WTC11 (cell line): ENCODE measurements around the gene NEUROD2. TPM values are rescaled to one million over a fixed set of nuclear protein-coding genes. Genes with fewer than 3 reads are reported as not detected.

Experiments used
- ATAC-seq: fragments of 200-7000 bp; cut with Tn5 transposase; 2 replicates; pipeline ENCODE4 v1.10.0; 2021; ENCODE audit warnings: mild to moderate bottlenecking, moderate library complexity
- Bru-seq: library from RNA; stranded (reverse); fragments of 400-500 nt; gene quantifications from one replicate; lab custom pipeline; 2021; lab: Mats Ljungman, UMichigan
- CTCF ChIA-PET: fragments of 300-600 bp; sonication (Branson Sonifier 250); formaldehyde crosslinking; loops from one replicate; lab custom pipeline; 2021; ENCODE audit warnings: antibody characterized with exemption; lab: Charles Lee
- POLR2A ChIA-PET: fragments of 350-600 bp; sonication (Branson Sonifier 250); formaldehyde crosslinking; loops from one replicate; lab custom pipeline; 2021; ENCODE audit warnings: antibody characterized with exemption; lab: Charles Lee
- DNase-seq: peaks from one replicate; pipeline ENCODE4 v3.0.0; 2021; ENCODE audit warnings: low spot score
- H3K27ac Mint-ChIP-seq: 2 replicates; pipeline ENCODE4 v1.8.0; 2021; ENCODE audit warnings: mixed read lengths
- H3K27me3 Mint-ChIP-seq: 2 replicates; pipeline ENCODE4 v1.8.0; 2021; ENCODE audit warnings: low read depth, mild to moderate bottlenecking, moderate library complexity, mixed read lengths
- H3K36me3 Mint-ChIP-seq: 2 replicates; pipeline ENCODE4 v1.8.0; 2021; ENCODE audit warnings: mixed read lengths
- H3K4me1 Mint-ChIP-seq: 2 replicates; pipeline ENCODE4 v1.8.0; 2022; ENCODE audit warnings: mixed read lengths
- H3K4me3 Mint-ChIP-seq: 2 replicates; pipeline ENCODE4 v1.8.0; 2021; ENCODE audit warnings: mild to moderate bottlenecking, moderate library complexity, mixed read lengths
- H3K9me3 Mint-ChIP-seq: 2 replicates; pipeline ENCODE4 v1.8.0; 2021; ENCODE audit warnings: mixed read lengths
- AFF4 ChIP-seq: sonication (generic); formaldehyde crosslinking; IDR thresholded peaks from 2 replicates; pipeline ENCODE4 v1.8.1; 2023; ENCODE audit warnings: mild to moderate bottlenecking, missing genetic modification reagents, borderline replicate concordance
- ATF1 ChIP-seq: sonication (generic); formaldehyde crosslinking; IDR thresholded peaks from 2 replicates; pipeline ENCODE4 v1.8.1; 2023; ENCODE audit warnings: mild to moderate bottlenecking, moderate library complexity, missing genetic modification reagents
- ATF3 ChIP-seq: sonication (generic); formaldehyde crosslinking; conservative IDR thresholded peaks from 2 replicates; pipeline ENCODE4 v1.8.1; 2022; ENCODE audit warnings: mild to moderate bottlenecking, missing genetic modification reagents
- CREB1 ChIP-seq: sonication (generic); formaldehyde crosslinking; IDR thresholded peaks from 2 replicates; pipeline ENCODE4 v1.8.0; 2023; ENCODE audit warnings: mild to moderate bottlenecking, missing genetic modification reagents
- NFYB ChIP-seq: sonication (generic); formaldehyde crosslinking; conservative IDR thresholded peaks from 2 replicates; pipeline ENCODE4 v1.8.0; 2022; ENCODE audit warnings: low read depth, missing genetic modification reagents
- OVOL2 ChIP-seq: fragments of 250-450 bp; sonication (Bioruptor Pico); IDR thresholded peaks from 2 replicates; pipeline ENCODE4 v1.9.0; 2021; ENCODE audit warnings: mild to moderate bottlenecking, borderline replicate concordance
- PRDM15 ChIP-seq: sonication (generic); formaldehyde crosslinking; IDR thresholded peaks from 2 replicates; pipeline ENCODE4 v1.8.0; 2022; ENCODE audit warnings: missing genetic modification reagents
- RELA ChIP-seq: sonication (generic); formaldehyde crosslinking; IDR thresholded peaks from 2 replicates; pipeline ENCODE4 v1.8.1; 2022; ENCODE audit warnings: missing genetic modification reagents, mild to moderate bottlenecking, borderline replicate concordance
- SP1 ChIP-seq: sonication (generic); formaldehyde crosslinking; conservative IDR thresholded peaks from 2 replicates; pipeline ENCODE4 v1.8.1; 2022; ENCODE audit warnings: missing genetic modification reagents
- TEAD4 ChIP-seq: sonication (generic); formaldehyde crosslinking; IDR thresholded peaks from 2 replicates; pipeline ENCODE4 v1.8.0; 2022; ENCODE audit warnings: mild to moderate bottlenecking, missing genetic modification reagents
- TP53 ChIP-seq: sonication (generic); formaldehyde crosslinking; IDR thresholded peaks from 2 replicates; pipeline ENCODE4 v1.8.1; 2023; ENCODE audit warnings: mild to moderate bottlenecking, missing genetic modification reagents
- ZNF121 ChIP-seq: sonication (generic); formaldehyde crosslinking; IDR thresholded peaks from 2 replicates; pipeline ENCODE4 v1.8.0; 2023; ENCODE audit warnings: missing genetic modification reagents
- ZNF232 ChIP-seq: sonication (generic); formaldehyde crosslinking; IDR thresholded peaks from 2 replicates; pipeline ENCODE4 v1.8.0; 2022; ENCODE audit warnings: mild to moderate bottlenecking, missing genetic modification reagents
- ZNF281 ChIP-seq: sonication (generic); formaldehyde crosslinking; IDR thresholded peaks from 2 replicates; pipeline ENCODE4 v1.8.0; 2023; ENCODE audit warnings: mild to moderate bottlenecking, missing genetic modification reagents
- ZNF317 ChIP-seq: sonication (generic); formaldehyde crosslinking; IDR thresholded peaks from 2 replicates; pipeline ENCODE4 v1.8.1; 2023; ENCODE audit warnings: low read depth, mild to moderate bottlenecking, moderate library complexity, missing genetic modification reagents, borderline replicate concordance
- ZNF396 ChIP-seq: fragments of 250-450 bp; sonication (Bioruptor Pico); IDR thresholded peaks from 2 replicates; pipeline ENCODE4 v1.8.0; 2021; ENCODE audit warnings: mild to moderate bottlenecking, moderate library complexity, borderline replicate concordance
- ZNF512 ChIP-seq: sonication (generic); formaldehyde crosslinking; IDR thresholded peaks from 2 replicates; pipeline ENCODE4 v1.8.1; 2022; ENCODE audit warnings: missing genetic modification reagents, borderline replicate concordance
- long read RNA-seq, 3 experiments: library from RNA in 1 of 3; library from capped mRNA in 1 of 3; library from polyadenylated mRNA in 1 of 3; unstranded in 2 of 3; stranded (forward) in 1 of 3; transcript quantifications; one replicate each; pipeline ENCODE4 v2.0.0, GENCODE V29; 2021
- total RNA-seq: library from RNA; stranded (reverse); gene quantifications from 3 replicates; pipeline ENCODE4 v1.2.3, GENCODE V29; 2021
- TF ChIP-seq, protein P1 (sequence below): sonication (generic); formaldehyde crosslinking; IDR thresholded peaks from 2 replicates; pipeline ENCODE4 v1.8.1; 2023; ENCODE audit warnings: mild to moderate bottlenecking, missing genetic modification reagents, moderate library complexity
- TF ChIP-seq, protein P2 (sequence below): sonication (generic); formaldehyde crosslinking; IDR thresholded peaks from 2 replicates; pipeline ENCODE4 v1.8.1; 2023; ENCODE audit warnings: mild to moderate bottlenecking, missing genetic modification reagents, moderate library complexity
- TF ChIP-seq, protein P3 (sequence below): fragments of 250-450 bp; sonication (Bioruptor Pico); IDR thresholded peaks from 2 replicates; pipeline ENCODE4 v1.8.0; 2021; ENCODE audit warnings: mild to moderate bottlenecking

NEUROD2 gene
- not detected in 3 replicates for total RNA-seq
- not detected for Bru-seq, nascent RNA
- long read RNA-seq, experiment 1: 0 reads
- long read RNA-seq, experiment 2: 0 reads
- long read RNA-seq, experiment 3: 0 reads

- no peaks in the 10 kb centered on the region for H3K36me3 Mint-ChIP-seq
- peaks cover 27% of the 10 kb centered on the region for H3K4me1 Mint-ChIP-seq
- peak within 1 kb of the TSS; percentile 67 for H3K4me3 Mint-ChIP-seq
- H3K27me3 Mint-ChIP-seq: peaks cover 91% of the 10 kb centered on the region
- ChIA-PET POLR2A (no interaction called here), CTCF (interaction anchor here (3.2 to 11.0 kb wide), 3 partner anchors 13 to 59 kb away, joined by 23 to 98 read pairs (median 86); no protein-coding TSS in a partner anchor)
- no peak for ATAC-seq
- H3K27ac Mint-ChIP-seq: no peak within 1 kb of the TSS
- no peaks in the 10 kb centered on the region for H3K9me3 Mint-ChIP-seq
- DNase-seq: no peak
- TF ChIP-seq, protein P1, sequence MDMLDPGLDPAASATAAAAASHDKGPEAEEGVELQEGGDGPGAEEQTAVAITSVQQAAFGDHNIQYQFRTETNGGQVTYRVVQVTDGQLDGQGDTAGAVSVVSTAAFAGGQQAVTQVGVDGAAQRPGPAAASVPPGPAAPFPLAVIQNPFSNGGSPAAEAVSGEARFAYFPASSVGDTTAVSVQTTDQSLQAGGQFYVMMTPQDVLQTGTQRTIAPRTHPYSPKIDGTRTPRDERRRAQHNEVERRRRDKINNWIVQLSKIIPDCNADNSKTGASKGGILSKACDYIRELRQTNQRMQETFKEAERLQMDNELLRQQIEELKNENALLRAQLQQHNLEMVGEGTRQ (CRISPR knock-in tag): no peak
- TF ChIP-seq AFF4 (CRISPR knock-in tag): no peak
- TF ChIP-seq ZNF396: no peak
- TF ChIP-seq SP1: no peak
- TF ChIP-seq ATF3 (CRISPR knock-in tag): no peak
- TF ChIP-seq, protein P2, sequence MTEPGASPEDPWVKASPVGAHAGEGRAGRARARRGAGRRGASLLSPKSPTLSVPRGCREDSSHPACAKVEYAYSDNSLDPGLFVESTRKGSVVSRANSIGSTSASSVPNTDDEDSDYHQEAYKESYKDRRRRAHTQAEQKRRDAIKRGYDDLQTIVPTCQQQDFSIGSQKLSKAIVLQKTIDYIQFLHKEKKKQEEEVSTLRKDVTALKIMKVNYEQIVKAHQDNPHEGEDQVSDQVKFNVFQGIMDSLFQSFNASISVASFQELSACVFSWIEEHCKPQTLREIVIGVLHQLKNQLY (CRISPR knock-in tag): no peak
- TF ChIP-seq TP53: no peak
- no peak for TF ChIP-seq ZNF232 (CRISPR knock-in tag)
- TF ChIP-seq TEAD4: no peak
- TF ChIP-seq NFYB (CRISPR knock-in tag): no peak
- TF ChIP-seq OVOL2 (CRISPR knock-in tag): no peak
- no peak for TF ChIP-seq ATF1 (CRISPR knock-in tag)
- TF ChIP-seq ZNF317 (CRISPR knock-in tag): no peak
These were observed at the start of gene NEUROD2 for GRCh38 chr17:39607851-39608130. NEUROD2 (minus strand) TSS chr17:39607920; CDS start chr17:39606599, 1,321 bp downstream.

DNA sequence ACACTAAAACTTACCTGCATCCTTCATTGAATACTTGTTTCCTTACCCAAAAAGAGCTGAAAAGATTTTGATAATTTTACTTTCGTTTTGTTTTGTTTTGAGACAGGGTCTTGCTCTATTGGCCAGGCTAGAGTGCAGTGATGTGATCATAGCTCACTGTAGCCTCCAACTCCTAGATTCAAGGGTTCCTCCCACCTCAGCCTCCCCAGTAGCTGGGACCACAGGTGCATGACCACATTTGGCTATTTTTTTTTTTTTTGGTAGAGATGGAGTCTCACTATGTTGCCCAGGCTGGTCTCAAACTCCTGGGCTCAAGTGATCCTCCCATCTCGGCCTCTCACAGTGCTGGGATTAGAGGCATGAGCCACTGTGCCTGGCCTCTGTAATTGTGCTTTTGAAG lies 47.4 kb upstream of the NEUROD2 start:
- H3K9me3 Mint-ChIP-seq: no peaks in the 10 kb centered on the region
- CTCF ChIA-PET: interaction anchor here (0.6 to 18.1 kb wide), 10 partner anchors 11 to 107 kb away, joined by 3 to 851 read pairs (median 17); partner anchors contain the start of genes PGAP3, PNMT, PPP1R1B and STARD3
- no peak for ATAC-seq
- TF ChIP-seq CREB1 (CRISPR knock-in tag) (no peak), ZNF396 (no peak), PRDM15 (CRISPR knock-in tag) (no peak), ZNF121 (CRISPR knock-in tag) (peak; percentile 82), ZNF232 (CRISPR knock-in tag) (no peak), RELA (CRISPR knock-in tag) (no peak), ZNF512 (CRISPR knock-in tag) (no peak), ZNF281 (no peak)
- TF ChIP-seq, protein P3, sequence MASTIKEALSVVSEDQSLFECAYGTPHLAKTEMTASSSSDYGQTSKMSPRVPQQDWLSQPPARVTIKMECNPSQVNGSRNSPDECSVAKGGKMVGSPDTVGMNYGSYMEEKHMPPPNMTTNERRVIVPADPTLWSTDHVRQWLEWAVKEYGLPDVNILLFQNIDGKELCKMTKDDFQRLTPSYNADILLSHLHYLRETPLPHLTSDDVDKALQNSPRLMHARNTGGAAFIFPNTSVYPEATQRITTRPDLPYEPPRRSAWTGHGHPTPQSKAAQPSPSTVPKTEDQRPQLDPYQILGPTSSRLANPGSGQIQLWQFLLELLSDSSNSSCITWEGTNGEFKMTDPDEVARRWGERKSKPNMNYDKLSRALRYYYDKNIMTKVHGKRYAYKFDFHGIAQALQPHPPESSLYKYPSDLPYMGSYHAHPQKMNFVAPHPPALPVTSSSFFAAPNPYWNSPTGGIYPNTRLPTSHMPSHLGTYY (CRISPR knock-in tag): no peak
- TF ChIP-seq, all 79 proteins: peak for 1
- POLR2A ChIA-PET: interaction anchor here (1.0 to 1.6 kb wide), 2 partner anchors 23 to 45 kb away, joined by 3 to 5 read pairs; partner anchors contain the start of gene ERBB2
- peak overlapping the region; percentile 33; the same call in 1 of the 2 replicates for H3K27ac Mint-ChIP-seq
- H3K27me3 Mint-ChIP-seq: no peaks in the 10 kb centered on the region
- peaks cover 44% of the 10 kb centered on the region for H3K4me1 Mint-ChIP-seq
- H3K36me3 Mint-ChIP-seq: peaks cover 5% of the 10 kb centered on the region
- DNase-seq: no peak
- H3K4me3 Mint-ChIP-seq: no peak overlapping the region
